Sigmoid colon (tissue), 4 donors: ENCODE measurements around the gene SYAP1.

Source experiments
- POLR2A ChIP-seq, 2 donors: fragments of 450-650 bp; IDR thresholded peaks; one replicate each; pipeline ENCODE4 v1.6.1; 2016; ENCODE audit warnings: antibody characterized with exemption in 2 of 2, mild to moderate bottlenecking in 2 of 2, moderate library complexity in 2 of 2
- POLR2AphosphoS5 ChIP-seq, 4 donors: sonication (generic); formaldehyde crosslinking; IDR thresholded peaks; one replicate each; pipeline ENCODE4 v1.6.1; 2017; ENCODE audit warnings: antibody characterized with exemption in 4 of 4
- TF ChIP-seq, protein P1 (sequence below), 4 experiments: fragments of 450-650 bp in 3 of 4; fragments of 200-600 bp in 1 of 4; IDR thresholded peaks; one replicate each; pipeline ENCODE4 v1.5.1; 2016 to 2019; ENCODE audit warnings: antibody characterized with exemption in 4 of 4, mild to moderate bottlenecking in 3 of 4, moderate library complexity in 2 of 4

DNA sequence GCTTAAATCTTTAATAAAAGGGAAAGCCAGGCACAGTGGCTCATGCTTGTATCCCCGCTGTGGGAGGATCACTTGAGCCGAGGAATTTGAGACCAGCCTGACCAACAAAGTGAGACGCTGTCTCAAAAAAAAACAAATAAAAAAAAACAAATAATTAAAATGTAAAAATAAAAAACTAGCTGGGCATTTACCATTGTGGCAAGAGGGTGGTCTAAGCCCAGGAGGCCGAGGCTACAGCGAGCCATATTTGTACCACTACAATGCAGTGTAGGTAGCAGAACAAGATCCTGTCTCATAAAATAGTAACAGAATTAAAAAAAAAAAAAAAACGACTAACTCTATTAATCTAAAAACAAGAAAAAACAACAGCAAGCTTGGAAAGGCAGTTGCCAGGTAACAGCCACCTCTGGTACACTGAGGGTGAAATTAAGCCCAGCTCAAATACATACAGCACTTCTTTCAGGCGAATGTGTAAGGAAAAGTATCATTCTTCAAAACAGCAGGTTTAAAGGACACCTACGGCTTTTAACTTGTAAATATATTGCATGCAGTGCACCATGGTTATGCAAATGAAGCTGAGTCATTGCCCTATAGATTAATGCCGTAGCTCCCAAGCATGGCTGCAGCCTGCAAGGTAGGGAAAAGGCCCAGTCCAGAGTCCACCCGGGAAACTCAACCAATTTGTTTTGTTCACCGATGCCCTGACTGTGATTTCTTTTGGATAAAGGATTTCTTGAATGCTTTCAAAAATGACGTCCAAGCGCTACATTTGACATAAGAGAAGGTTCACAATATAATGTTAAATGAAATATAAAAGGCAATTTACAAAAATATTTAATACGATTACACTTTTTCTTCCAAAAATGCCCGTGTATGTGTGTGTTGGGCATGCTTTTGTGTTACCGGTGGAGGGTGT lies 52.3 kb downstream of the SYAP1 start:
- TF ChIP-seq, protein P1, sequence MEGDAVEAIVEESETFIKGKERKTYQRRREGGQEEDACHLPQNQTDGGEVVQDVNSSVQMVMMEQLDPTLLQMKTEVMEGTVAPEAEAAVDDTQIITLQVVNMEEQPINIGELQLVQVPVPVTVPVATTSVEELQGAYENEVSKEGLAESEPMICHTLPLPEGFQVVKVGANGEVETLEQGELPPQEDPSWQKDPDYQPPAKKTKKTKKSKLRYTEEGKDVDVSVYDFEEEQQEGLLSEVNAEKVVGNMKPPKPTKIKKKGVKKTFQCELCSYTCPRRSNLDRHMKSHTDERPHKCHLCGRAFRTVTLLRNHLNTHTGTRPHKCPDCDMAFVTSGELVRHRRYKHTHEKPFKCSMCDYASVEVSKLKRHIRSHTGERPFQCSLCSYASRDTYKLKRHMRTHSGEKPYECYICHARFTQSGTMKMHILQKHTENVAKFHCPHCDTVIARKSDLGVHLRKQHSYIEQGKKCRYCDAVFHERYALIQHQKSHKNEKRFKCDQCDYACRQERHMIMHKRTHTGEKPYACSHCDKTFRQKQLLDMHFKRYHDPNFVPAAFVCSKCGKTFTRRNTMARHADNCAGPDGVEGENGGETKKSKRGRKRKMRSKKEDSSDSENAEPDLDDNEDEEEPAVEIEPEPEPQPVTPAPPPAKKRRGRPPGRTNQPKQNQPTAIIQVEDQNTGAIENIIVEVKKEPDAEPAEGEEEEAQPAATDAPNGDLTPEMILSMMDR (IDR thresholded peaks at IDR 0.05), result no peak
- TF ChIP-seq POLR2AphosphoS5 (IDR thresholded peaks at IDR 0.05) (no peak), POLR2A (IDR thresholded peaks at IDR 0.05) (no peak)
